ENCODE results near the gene CPED1. TPM values are rescaled to one million over a fixed set of nuclear protein-coding genes. Genes with fewer than 3 reads are reported as not detected.

Gene CPED1
- total and polyA plus RNA-seq, 2 experiments from 2014 or later, result 0.17 to 0.47 TPM

- H3K27ac Mint-ChIP-seq, result no peak overlapping the region
- no peak overlapping the region for H3K4me3 Mint-ChIP-seq
- no peaks in the 10 kb centered on the region for H3K27me3 Mint-ChIP-seq (ENCODE audit: insufficient read depth, low read depth, poor library complexity)
- Histone ChIP-seq H4K20me1 (replicated peaks; ENCODE audit: insufficient read depth) (no peaks in the 10 kb centered on the region), H3K27ac (ENCODE audit: low read depth) (no peak overlapping the region), H3K79me2 (replicated peaks; ENCODE audit: insufficient read depth) (no peaks in the 10 kb centered on the region), H3F3A (replicated peaks; ENCODE audit: low read depth) (no peaks in the 10 kb centered on the region), H3K4me2 (no peak overlapping the region), H3K9me2 (ENCODE audit: insufficient read depth) (0 out of 2 replicates have a peak, but pooled peaks cover 4% of the 10 kb centered on the region), H2AFZ (peak overlapping the region; percentile 67; the same call in 1 of the 2 replicates), H3K4me1 (ENCODE audit: insufficient read depth) (no peaks in the 10 kb centered on the region; the same call in 1 of the 2 replicates), H3K4me3 (no peak overlapping the region), H3K27me3 (ENCODE audit: insufficient read depth) (no peaks in the 10 kb centered on the region), H3K36me3 (ENCODE audit: insufficient read depth) (no peaks in the 10 kb centered on the region)
- DNase-seq (ENCODE audit: low spot score), result no peak
- peaks cover 12% of the 10 kb centered on the region for H3K4me1 Mint-ChIP-seq
- H3K36me3 Mint-ChIP-seq (ENCODE audit: low read depth), result no peaks in the 10 kb centered on the region
- no peak for TF ChIP-seq STAT1 (IDR thresholded peaks at IDR 0.05; ENCODE audit: unreplicated experiment)
- no peak for TF ChIP-seq ZNF462 (CRISPR knock-in tag; IDR thresholded peaks at IDR 0.05)
- TF ChIP-seq ZNF114 (CRISPR knock-in tag; IDR thresholded peaks at IDR 0.05), result no peak
- TF ChIP-seq REST (IDR thresholded peaks at IDR 0.05; ENCODE audit: unreplicated experiment), result no peak
- no peak for TF ChIP-seq POLR2AphosphoS5 (IDR thresholded peaks at IDR 0.05; ENCODE audit: low read depth)
- TF ChIP-seq CTCF (conservative IDR thresholded peaks at IDR 0.05; ENCODE audit: low read depth in 2 of 2), result no peak
- TF ChIP-seq EZH2 (IDR thresholded peaks at IDR 0.05; ENCODE audit: low read depth, unreplicated experiment), result no peak
- TF ChIP-seq EZH2phosphoT487 (IDR thresholded peaks at IDR 0.05; ENCODE audit: unreplicated experiment), result no peak
- no peak for TF ChIP-seq NANOG (IDR thresholded peaks at IDR 0.05; ENCODE audit: borderline replicate concordance)
- TF ChIP-seq ETS1 (IDR thresholded peaks at IDR 0.05), result no peak
- TF ChIP-seq JUNB (IDR thresholded peaks at IDR 0.05; ENCODE audit: unreplicated experiment), result no peak
- no peak for TF ChIP-seq ZNF331 (CRISPR knock-in tag; IDR thresholded peaks at IDR 0.05; ENCODE audit: low read depth)
- TF ChIP-seq CREB1 (CRISPR knock-in tag; IDR thresholded peaks at IDR 0.05; ENCODE audit: low read depth), result no peak
- no peak for ATAC-seq
- H3K9me3 Mint-ChIP-seq, result no peaks in the 10 kb centered on the region
Observed at GRCh38 chr7:121062671-121063279, 74.3 kb downstream of the CPED1 start.

Data from GM23338 (cell line).